ENCODE results near the gene OFD1.

GRCh38 chrX:13721819-13722519, 12.6 kb upstream of the OFD1 start:
- TF ChIP-seq EP300 (IDR thresholded peaks at IDR 0.05) = no peak
- TF ChIP-seq CTCF (IDR thresholded peaks at IDR 0.05) = no peak
